SKM-1 treated with dmso at 0.1 percent for 144 hours (cell line): ENCODE results near the gene NOS1AP.

Experiments used
- DNase-seq: peaks from one replicate; lab custom pipeline; 2025; ENCODE audit not compliant: unreplicated experiment; lab: John Stamatoyannopoulos, UW

Gene NOS1AP

DNA sequence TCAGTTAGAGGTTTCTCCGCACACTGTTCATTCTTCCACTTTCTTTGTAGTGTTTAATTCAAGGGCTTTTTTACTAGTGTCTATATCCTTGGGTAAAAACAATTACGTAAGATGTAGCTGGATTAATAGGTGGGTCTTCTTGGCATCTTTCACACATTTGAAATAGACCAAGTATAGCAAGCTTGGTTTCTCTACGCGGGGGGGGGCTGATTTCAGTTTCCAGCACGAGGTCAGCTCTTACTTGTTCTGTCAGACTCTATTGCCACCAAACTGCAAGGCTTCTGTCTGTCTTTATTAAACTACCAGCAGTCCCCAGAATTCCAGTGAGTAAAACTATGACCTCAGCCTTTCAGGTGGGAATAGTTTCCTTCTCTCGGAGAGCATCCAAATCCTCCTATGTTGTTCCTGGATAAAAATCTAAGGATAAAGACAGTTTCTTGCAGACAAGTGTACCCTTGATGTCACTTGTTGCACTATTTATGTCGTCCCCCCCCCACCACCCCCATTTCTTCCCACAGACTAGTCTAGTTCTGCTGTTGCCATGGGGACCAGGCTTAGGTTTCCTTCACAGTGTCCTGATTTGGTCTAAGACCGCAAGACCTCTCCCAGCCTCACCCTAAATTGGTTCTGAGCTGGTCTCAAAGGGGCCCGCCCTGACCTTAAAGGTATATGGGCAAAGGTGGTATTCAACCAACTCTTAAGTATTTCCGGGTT, 290.2 kb downstream of the NOS1AP start:
- DNase-seq: no peak

DNA sequence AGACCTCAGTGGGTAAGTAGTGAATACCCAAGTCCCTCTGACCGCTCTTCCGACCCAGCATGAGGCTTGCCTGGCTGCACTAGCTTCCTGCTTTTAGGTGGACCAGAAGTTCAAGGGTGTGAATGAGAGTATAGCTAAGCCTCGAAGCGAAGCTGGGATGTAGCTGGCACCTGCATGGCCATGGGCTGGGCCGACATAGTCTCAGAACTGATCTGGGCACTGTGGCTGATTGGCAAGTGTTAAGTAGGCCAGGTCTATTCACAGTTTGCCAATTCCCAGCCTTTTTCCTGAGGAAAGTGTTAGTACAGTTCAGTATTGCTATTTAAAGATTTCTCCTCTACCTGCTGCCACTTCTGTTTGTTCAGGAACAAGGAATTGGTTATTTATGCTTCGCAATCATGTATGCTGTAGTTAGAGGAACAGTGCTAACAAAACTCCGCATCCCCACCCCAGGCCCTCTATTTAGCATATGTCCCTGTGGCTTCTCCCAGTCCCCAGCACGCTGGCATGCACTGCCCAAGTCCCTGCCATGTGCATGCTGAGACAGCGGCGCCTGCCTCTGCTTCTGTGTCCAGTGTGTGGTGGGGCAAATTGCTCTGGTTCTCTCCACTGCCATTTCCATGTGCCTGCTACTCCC, 290.9 kb downstream of the NOS1AP start:
- no peak for DNase-seq

DNA sequence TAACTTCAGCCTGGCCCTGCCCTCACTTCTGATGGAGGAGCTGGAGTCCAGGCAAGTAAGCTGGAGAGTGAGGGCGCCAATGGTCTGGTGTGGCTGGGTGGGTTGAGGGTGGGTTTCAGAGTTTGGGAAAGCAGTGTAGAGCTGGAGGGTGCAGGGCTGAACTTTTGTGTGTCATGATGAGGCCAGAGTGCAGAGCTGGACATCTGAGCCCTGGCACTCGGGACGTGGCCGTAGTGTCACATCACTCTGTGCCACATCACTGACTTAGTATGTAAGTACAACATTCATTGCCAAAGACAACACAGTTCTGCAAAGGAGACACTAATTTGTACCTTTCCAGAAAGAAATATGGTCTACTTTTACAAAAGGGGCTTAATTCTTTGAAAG, 291.4 kb downstream of the NOS1AP start:
- DNase-seq: no peak

DNA sequence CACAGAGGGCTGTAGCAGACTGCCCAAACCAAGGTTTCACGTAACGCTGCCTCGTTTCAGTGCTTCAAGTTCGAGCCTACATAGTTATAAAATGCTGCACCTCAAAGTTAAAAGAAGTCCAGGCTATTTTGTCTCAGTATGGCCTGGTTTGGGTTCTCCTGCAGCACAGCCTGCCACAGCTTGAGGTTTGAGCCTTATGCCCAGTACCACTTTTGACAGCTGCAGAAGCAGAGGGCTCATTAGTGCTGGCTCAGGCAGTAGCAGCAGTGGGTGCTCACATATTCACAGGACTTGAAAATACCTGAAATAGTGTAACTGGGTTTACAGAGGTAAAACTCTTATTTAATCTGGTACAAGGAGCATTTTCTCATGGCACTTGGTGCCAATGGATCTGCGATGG, 291.9 kb downstream of the NOS1AP start:
- no peak for DNase-seq

DNA sequence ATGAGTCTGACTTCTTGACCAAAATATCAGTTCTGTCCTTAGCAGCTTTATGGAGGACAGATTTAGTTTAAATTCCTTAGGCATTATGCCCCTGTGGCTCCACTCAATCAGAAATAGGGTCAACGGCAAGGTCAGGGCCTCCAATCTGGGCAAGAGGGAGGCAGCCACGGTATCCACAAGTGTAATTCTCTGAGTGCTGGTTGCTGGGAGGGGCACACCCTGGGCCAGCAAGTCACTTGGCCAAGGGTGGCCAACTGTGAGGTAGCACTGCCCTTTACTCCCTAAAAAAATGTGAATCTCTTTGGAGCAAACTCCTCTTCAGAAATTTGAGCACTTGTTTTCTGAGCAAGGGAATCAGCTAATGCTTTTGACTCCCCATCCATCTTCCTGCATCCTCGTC, 294.3 kb downstream of the NOS1AP start:
- no peak for DNase-seq

DNA sequence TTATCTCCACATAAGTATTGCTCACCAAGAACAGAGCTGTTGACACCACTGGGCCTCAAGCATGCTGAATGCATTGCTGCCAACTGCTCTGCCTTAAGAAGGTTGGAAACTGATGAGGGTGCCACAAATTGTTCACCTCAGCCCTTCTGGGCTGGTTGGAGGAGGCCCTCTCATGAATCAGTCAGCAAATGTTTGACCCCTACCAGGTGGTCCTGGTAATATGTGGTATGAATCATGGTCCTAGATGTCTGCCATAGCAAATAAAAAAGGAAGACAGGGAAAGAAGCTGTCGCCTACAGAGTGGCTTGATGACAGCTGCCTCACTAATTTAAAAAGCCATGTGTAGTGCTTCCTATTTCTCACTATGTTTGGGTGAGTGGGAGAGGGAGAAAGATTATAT, 295.0 kb downstream of the NOS1AP start:
- no peak for DNase-seq

DNA sequence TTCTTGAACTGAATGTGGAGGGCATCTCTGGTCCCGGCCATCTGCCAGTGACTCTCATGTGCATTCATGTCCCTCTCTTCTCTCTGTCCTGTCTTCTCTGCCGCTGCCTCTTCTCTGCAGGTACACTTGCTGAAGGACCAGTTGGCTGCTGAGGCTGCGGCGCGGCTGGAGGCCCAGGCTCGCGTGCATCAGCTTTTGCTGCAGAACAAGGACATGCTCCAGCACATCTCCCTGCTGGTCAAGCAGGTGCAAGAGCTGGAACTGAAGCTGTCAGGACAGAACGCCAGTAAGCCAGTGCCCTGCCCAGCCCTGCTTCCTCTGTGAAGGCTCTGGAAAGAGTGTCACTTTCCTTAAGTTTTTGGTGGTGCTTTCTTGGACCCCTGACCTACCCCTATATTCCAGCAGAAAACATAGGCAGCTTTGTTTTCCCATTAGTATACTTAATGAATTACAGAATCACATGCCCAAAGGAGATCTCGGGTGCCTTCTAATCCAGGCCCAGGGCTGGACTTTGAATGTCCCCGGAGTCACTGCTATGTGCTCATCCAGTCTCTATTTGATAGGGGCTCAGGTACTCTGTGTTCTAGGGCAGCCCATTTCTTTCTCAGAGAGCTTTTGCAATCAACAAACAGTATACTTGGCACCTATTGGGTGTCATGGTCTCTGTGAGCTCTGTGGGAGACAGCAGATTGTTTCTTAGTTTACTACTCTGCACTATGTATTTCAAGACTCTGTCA, 296.0 kb downstream of the NOS1AP start:
- DNase-seq: no peak

DNA sequence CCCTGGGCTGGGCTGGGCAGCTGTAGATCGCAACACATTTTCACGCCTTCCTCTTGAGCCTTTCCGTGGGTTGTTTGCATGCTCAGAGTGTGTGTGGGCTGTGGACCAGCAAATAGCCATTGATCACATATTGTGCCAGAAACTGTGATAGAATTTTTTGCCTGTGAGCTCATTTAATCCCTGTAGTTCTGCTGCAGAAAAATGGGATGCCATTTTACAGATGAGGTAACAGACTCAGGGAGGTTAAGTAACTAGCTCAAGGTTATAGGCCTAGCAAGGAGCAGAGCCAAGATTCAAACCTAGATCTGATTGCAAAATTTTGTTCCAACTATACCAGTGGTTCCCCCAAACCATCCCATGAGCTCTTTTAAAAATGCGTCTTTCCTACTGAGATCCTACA, 296.7 kb downstream of the NOS1AP start:
- DNase-seq: no peak

DNA sequence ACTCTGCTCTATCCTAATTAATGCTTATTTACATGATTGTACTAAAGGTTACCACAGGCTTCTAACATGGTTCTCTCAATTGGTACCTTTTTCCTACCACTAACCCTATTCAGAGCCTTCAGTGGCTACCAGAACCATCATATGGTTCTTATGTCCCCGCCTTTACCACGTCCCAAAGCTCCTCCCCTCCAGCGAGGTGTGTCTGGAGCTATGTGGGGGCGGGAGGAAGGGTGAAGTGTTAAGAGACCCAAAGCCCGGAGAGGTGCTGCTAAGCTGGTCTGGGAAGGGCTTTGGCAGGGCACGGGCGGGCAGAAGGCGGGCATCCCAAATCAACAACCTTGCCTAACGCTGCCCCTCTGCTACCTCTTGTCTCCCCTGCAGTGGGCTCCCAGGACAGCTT, 297.2 kb downstream of the NOS1AP start:
- DNase-seq: no peak

DNA sequence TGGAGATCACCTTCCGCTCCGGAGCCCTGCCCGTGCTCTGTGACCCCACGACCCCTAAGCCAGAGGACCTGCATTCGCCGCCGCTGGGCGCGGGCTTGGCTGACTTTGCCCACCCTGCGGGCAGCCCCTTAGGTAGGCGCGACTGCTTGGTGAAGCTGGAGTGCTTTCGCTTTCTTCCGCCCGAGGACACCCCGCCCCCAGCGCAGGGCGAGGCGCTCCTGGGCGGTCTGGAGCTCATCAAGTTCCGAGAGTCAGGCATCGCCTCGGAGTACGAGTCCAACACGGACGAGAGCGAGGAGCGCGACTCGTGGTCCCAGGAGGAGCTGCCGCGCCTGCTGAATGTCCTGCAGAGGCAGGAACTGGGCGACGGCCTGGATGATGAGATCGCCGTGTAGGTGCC, 297.6 kb downstream of the NOS1AP start:
- DNase-seq: no peak

DNA sequence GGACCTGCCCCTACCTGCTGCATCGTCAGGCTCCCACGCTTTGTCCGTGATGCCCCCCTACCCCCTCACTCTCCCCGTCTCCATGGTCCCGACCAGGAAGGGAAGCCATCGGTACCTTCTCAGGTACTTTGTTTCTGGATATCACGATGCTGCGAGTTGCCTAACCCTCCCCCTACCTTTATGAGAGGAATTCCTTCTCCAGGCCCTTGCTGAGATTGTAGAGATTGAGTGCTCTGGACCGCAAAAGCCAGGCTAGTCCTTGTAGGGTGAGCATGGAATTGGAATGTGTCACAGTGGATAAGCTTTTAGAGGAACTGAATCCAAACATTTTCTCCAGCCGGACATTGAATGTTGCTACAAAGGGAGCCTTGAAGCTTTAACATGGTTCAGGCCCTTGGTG, 298.3 kb downstream of the NOS1AP start:
- no peak for DNase-seq

DNA sequence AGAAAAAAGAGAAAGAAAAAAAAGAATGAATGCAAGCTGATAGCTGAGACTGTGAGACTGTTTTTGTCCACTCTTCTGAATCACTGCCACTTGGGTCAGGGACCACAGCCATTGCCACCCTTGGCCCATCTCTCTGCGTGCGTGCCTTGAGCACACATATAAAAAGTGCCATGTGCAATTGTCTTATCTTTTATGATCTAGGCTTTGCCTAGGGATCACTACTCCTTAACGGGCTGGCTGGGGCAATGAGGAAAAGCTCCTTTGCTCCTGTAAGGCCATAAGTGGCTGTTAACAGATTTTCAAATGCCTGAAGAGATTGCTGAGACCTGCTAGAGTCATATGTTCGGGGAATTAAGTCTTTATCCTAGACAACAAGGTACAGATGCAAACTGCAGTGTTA, 299.0 kb downstream of the NOS1AP start:
- DNase-seq: no peak

DNA sequence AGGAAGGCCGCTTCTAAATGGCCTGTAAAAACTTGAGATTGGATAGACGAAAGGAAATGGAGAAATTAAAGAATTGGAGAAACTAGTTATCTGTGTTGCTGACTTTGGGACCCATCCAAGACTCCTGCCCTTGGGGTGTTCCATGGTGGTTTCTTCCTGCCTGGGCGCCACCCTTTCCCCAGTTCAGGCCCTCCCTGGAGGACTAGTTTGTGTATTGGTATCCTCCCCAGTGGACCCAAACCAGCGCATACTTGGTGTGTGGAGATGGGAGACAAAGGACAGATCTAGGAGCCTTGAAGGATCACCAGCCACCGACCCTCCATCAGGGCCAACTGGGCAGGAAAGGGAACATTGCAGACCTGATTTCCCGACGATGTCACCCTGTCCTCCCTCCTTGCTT, 300.1 kb downstream of the NOS1AP start:
- DNase-seq: no peak

DNA sequence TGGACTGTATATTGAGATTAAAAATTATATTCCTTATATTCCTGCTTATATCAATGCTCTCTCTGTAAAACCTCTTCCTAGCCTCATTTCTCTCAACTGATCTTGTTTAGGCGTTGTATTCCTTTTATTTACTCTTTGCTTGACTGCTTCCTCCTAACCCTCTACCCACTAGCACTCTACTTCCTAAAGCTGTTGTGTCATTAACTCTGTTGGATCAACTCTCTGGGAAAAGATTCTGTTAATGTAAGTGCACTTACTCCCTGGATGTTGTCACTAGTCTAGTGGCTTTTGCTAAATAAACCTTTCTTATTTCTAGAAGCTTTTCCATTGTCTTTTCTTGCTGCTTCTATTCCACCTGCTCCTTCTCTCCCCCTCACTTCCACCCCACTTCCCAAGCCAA, 300.7 kb downstream of the NOS1AP start:
- no peak for DNase-seq

DNA sequence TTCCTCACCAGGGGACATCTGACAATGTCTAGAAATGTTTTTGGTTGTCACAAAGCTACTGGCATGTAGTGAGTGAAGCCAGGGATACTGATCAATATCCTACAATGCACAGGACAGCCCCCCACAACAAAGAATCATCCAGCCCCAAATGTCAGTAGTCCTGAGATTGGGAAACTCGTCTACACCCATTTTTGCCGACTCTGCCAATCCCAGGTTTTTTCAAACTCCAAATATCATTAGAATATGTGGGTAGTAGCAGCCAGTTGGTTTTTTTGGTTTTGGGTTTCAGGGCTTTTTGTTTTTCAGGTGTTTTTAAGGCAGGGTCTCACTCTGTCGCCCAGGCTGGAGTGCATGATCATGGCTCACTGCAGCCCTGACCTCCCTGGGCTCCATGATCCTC, 301.2 kb downstream of the NOS1AP start:
- no peak for DNase-seq

DNA sequence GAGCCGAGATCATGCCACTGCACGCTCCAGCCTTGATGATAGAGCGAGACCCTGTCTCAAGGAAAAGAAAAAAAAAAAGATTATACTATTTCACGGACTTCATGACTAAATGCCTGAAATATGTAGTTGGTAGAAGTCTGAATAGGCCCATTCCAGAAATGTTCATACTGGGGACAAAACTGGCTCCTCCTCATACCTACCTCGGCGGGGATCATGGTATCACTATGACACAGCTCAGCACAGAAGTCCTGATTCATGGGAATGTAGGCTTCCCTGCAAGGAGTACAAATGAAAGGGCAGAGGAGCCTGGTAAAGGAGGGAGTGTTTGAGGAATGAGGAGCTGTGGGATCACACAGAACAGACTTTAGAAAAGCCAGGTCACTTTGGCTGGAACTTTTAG, 302.1 kb downstream of the NOS1AP start:
- DNase-seq: no peak

DNA sequence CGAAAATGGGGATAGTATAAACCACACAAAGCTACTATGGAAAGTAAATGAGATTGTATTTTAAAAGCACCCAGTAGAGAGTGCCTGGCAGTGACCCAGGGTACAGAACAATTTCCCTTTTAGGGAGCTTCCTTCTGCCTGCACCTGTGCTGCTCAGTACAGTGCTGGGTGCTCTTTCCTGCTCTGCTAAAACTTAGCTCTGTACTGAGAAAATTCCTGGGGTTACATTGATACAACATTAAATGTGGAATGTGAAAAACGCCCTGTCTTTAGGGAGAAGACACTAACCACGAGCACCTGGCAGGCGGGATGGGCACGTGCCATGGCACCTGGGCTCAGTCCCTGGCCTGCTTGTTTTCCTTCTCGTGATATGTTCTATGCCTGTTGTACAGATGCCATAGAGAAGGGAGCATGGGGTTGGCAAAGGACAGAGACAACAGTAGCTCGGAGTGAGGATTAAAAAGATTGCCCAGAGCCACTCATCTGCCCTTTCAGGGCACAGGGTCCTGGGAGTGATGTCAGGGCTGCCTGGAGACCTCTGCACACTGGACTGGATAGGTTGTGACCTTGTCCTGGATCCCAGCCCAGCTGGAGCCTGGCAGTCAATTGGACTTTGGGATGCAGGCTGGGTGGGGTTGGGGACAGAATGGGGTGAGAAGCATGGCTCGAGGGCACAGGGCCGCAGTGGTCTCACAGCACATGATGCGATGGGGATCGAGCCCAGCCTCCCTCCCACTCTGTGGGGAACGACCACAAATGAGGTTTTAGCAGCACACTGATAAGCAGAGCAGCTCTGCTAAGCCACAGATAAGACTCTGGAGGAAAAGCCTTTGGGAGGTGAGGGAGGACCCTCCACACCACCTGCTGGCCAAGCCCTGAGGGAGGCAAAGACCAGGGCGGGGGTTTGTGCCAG, 302.9 kb downstream of the NOS1AP start:
- no peak for DNase-seq

DNA sequence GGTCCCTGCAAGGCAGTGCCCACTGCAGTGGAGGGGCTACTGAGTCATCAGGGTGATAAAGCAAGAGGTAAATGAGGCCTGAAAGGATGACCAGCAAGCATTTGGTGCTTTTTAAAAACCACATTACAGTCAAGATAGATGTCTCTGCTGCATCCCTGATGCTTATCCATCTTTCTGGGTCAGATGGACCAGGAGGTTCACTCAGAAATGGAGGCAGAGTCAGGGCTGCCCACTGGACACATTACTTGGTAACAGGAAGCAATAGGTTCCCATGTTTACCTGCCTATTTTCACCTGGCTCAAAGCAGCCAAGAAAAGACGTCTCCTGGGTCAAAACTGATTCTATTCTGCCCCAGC, 303.6 kb downstream of the NOS1AP start:
- no peak for DNase-seq

DNA sequence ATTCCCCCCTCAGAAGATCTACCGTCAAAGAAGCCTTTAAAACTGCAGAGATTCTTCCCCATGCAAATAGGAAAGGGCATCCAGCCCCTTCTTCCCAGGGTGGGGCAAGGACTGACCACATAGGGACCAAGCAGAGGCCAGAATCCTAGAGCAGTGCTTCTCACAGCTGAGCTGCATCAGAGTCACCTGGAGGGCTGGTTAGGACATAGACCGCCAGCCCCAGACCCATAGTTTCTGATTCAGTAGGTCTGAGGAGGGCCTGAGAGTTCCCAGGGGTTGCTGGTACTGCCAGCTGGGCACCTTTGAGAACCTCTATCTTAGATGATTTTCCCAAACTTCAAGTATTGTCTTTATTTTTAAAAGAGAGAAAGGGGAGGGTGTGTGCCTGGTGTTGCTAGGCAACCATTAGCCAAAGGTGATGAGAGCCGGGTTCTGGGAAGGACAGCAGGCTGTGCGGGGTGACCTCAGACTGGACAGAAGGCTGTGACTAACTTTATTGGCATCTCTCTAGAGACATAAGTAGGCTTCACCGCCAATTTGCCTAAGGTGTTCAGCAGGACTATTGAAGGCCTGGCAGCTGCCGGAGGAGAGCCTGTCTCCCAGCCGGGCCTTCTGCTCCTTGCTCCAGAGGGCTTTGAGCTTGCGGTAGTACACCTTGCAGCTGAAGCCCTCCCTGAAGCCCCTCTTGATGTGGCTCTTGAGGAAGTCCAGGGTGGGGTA, 304.2 kb downstream of the NOS1AP start:
- DNase-seq: no peak

DNA sequence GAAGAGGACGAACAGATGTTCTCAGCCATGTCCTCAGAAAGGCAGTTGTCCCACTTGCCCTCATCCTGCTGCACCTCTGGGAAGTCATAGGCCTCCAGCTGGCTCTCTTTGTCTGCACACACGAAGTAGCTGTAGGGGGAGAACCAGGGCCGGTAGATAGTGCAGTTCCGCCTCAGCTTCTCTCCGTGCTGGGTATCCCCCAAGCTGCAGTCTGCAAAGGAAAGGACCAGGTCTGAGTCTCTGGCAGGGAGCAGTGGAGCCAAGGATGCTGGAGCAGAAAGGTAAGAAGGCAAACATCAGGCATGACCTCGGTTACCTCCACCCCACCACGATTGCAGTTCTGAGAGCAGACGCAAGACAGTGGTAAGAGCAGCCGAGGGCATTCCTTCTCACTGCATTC, 304.9 kb downstream of the NOS1AP start:
- no peak for DNase-seq

DNA sequence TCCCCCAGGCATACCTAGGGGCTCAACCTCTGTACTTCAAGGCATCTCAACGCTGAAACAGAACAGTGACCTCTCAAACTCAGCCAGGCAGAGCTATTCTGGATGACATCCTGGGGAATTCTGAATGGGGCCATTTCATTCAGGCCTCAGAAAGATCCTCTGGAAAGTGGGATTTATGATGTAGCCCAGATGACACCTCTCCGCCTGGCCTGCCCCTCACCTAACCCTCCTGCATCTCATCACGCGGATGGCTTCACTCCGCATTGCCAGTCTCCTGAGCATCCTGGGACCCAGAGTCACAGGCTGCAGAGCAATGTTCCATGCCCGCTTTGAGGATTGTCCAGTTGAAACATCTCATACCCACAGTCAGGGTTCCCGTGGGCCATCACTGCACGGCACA, 306.0 kb downstream of the NOS1AP start:
- DNase-seq: no peak
